GM23338 (cell line): ENCODE results near the gene TUBB1. TPM values are rescaled to one million over a fixed set of nuclear protein-coding genes. Genes with fewer than 3 reads are reported as not detected.
A peak's percentile ranks its signal among the peaks of the same experiment; 100 is the strongest.

ENCODE experiments used
- ATAC-seq: fragments of 200-7000 bp; cut with Tn5 transposase; 3 replicates; pipeline ENCODE4 v1.9.1; 2020
- DNase-seq: peaks from one replicate; pipeline ENCODE4 v3.0.0-alpha.2; 2015; ENCODE audit warnings: low spot score
- H2AFZ ChIP-seq: fragments of 200-600 bp; sonication (generic); 2 replicates; pipeline ENCODE4 v1.8.0; 2016; ENCODE audit warnings: antibody characterized with exemption, mild to moderate bottlenecking, moderate library complexity
- H3F3A ChIP-seq: fragments of 200-600 bp; sonication (generic); replicated peaks from 2 replicates; pipeline ENCODE4 v1.8.0; 2017; ENCODE audit warnings: antibody characterized with exemption, mixed run types, low read depth
- H3K27ac ChIP-seq: fragments of 200-600 bp; sonication (generic); 2 replicates; pipeline ENCODE4 v1.6.1; 2016; ENCODE audit warnings: low read depth
- H3K27me3 ChIP-seq: fragments of 200-600 bp; sonication (generic); 2 replicates; pipeline ENCODE4 v1.8.0; 2016; ENCODE audit warnings: mild to moderate bottlenecking, mixed run types, moderate library complexity; ENCODE audit not compliant: insufficient read depth
- H3K36me3 ChIP-seq: fragments of 200-600 bp; sonication (generic); 2 replicates; pipeline ENCODE4 v1.8.0; 2016; ENCODE audit warnings: mild to moderate bottlenecking; ENCODE audit not compliant: insufficient read depth
- H3K4me1 ChIP-seq: fragments of 200-600 bp; sonication (generic); 2 replicates; pipeline ENCODE4 v1.8.0; 2016; ENCODE audit warnings: mild to moderate bottlenecking, moderate library complexity; ENCODE audit not compliant: insufficient read depth
- H3K4me2 ChIP-seq: fragments of 200-600 bp; sonication (generic); 2 replicates; pipeline ENCODE4 v1.7.1; 2017; ENCODE audit warnings: mixed run types
- H3K4me3 ChIP-seq: fragments of 200-600 bp; sonication (generic); 2 replicates; pipeline ENCODE4 v1.6.1; 2016; ENCODE audit warnings: mixed run types
- H3K79me2 ChIP-seq: fragments of 200-600 bp; sonication (generic); replicated peaks from 2 replicates; pipeline ENCODE4 v1.8.0; 2017; ENCODE audit warnings: mild to moderate bottlenecking; ENCODE audit not compliant: insufficient read depth
- H3K9me2 ChIP-seq: fragments of 200-600 bp; sonication (generic); 2 replicates; pipeline ENCODE4 v1.8.0; 2017; ENCODE audit not compliant: insufficient read depth
- H4K20me1 ChIP-seq: fragments of 200-600 bp; sonication (generic); replicated peaks from 2 replicates; pipeline ENCODE4 v1.8.0; 2017; ENCODE audit warnings: mild to moderate bottlenecking; ENCODE audit not compliant: insufficient read depth
- H3K27ac Mint-ChIP-seq: 2 replicates; pipeline ENCODE4 v1.8.0; 2020; ENCODE audit warnings: inconsistent platforms, mild to moderate bottlenecking, moderate library complexity, mixed read lengths
- H3K27me3 Mint-ChIP-seq: 3 replicates; pipeline ENCODE4 v1.8.0; 2022; ENCODE audit warnings: low read depth, mild to moderate bottlenecking, moderate library complexity, mixed read lengths, inconsistent platforms; ENCODE audit not compliant: insufficient read depth, poor library complexity
- H3K36me3 Mint-ChIP-seq: 3 replicates; pipeline ENCODE4 v1.8.0; 2021; ENCODE audit warnings: low read depth, mild to moderate bottlenecking, inconsistent platforms, moderate library complexity, mixed read lengths
- H3K4me1 Mint-ChIP-seq: 3 replicates; pipeline ENCODE4 v1.8.0; 2020; ENCODE audit warnings: mild to moderate bottlenecking, inconsistent platforms, mixed read lengths
- H3K4me3 Mint-ChIP-seq: 3 replicates; pipeline ENCODE4 v1.8.0; 2021; ENCODE audit warnings: moderate library complexity, mild to moderate bottlenecking, inconsistent platforms, mixed read lengths
- H3K9me3 Mint-ChIP-seq: 3 replicates; pipeline ENCODE4 v1.8.0; 2020; ENCODE audit warnings: moderate library complexity, mild to moderate bottlenecking, inconsistent platforms, mixed read lengths
- CREB1 ChIP-seq: fragments of 250-450 bp; sonication (Bioruptor Pico); IDR thresholded peaks from 2 replicates; pipeline ENCODE4 v1.5.0; 2020; ENCODE audit warnings: low read depth, mild to moderate bottlenecking, moderate library complexity
- CTCF ChIP-seq, 2 experiments: fragments of 200-600 bp in 1 of 2; sonication (generic) in 1 of 2; conservative IDR thresholded peaks; 2 replicates each; pipeline versions ENCODE4 v1.5.1 to v1.6.1; 2016 to 2017; ENCODE audit warnings: antibody characterized with exemption in 2 of 2, low read depth in 2 of 2, mild to moderate bottlenecking in 2 of 2, moderate library complexity in 1 of 2
- ETS1 ChIP-seq: IDR thresholded peaks from 2 replicates; pipeline ENCODE4 v1.6.1; 2016; ENCODE audit warnings: antibody characterized with exemption
- EZH2 ChIP-seq: fragments of 200-600 bp; sonication (generic); IDR thresholded peaks from one replicate; pipeline ENCODE4 v1.8.0; 2017; ENCODE audit warnings: antibody characterized with exemption, mild to moderate bottlenecking, low read depth; ENCODE audit not compliant: unreplicated experiment
- EZH2phosphoT487 ChIP-seq: fragments of 200-600 bp; sonication (generic); IDR thresholded peaks from one replicate; pipeline ENCODE4 v1.8.1; 2018; ENCODE audit warnings: antibody characterized with exemption; ENCODE audit not compliant: unreplicated experiment
- JUNB ChIP-seq: IDR thresholded peaks from one replicate; pipeline ENCODE4 v1.6.1; 2016; ENCODE audit warnings: antibody characterized with exemption; ENCODE audit not compliant: unreplicated experiment
- NANOG ChIP-seq: IDR thresholded peaks from 2 replicates; pipeline ENCODE4 v1.6.1; 2016; ENCODE audit warnings: antibody characterized with exemption, borderline replicate concordance
- POLR2AphosphoS5 ChIP-seq: IDR thresholded peaks from 2 replicates; pipeline ENCODE4 v1.6.1; 2016; ENCODE audit warnings: antibody characterized with exemption, low read depth
- REST ChIP-seq: IDR thresholded peaks from one replicate; pipeline ENCODE4 v1.6.1; 2018; ENCODE audit warnings: antibody characterized with exemption; ENCODE audit not compliant: unreplicated experiment
- STAT1 ChIP-seq: IDR thresholded peaks from one replicate; pipeline ENCODE4 v1.6.1; 2016; ENCODE audit warnings: antibody characterized with exemption; ENCODE audit not compliant: unreplicated experiment
- ZNF114 ChIP-seq: fragments of 250-450 bp; sonication (Bioruptor Pico); IDR thresholded peaks from 2 replicates; pipeline ENCODE4 v1.5.0; 2020; ENCODE audit warnings: mild to moderate bottlenecking, moderate library complexity
- ZNF331 ChIP-seq: fragments of 250-450 bp; sonication (Bioruptor Pico); IDR thresholded peaks from 2 replicates; pipeline ENCODE4 v1.5.0; 2020; ENCODE audit warnings: low read depth, mild to moderate bottlenecking, moderate library complexity
- polyA plus RNA-seq: library from polyadenylated mRNA; unstranded; fragments of >200 nt; fragmentation: Nextera tagmentation; extraction: Ambion mirVana; gene quantifications from 2 replicates; pipeline ENCODE4 v1.2.1, GENCODE V29; 2016
- total RNA-seq: library from RNA; depleted of rRNA; stranded (reverse); fragments of >200 nt; shearing (Covaris generic); gene quantifications from 2 replicates; pipeline ENCODE4 v1.2.3, GENCODE V29; 2014
- TF ChIP-seq, protein P1 (sequence below): fragments of 250-450 bp; sonication (Bioruptor Pico); IDR thresholded peaks from 2 replicates; pipeline ENCODE4 v1.5.0; 2020; ENCODE audit warnings: mild to moderate bottlenecking, moderate library complexity

The TUBB1 gene
- total and polyA plus RNA-seq, 2 experiments from 2014 or later: not detected

GRCh38 chr20:59030911-59031563 is 11.8 kb downstream of the TUBB1 start:
- Histone ChIP-seq H2AFZ (no peak overlapping the region), H4K20me1 (peaks cover 43% of the 10 kb centered on the region), H3K36me3 (peaks cover 46% of the 10 kb centered on the region), H3K27ac (no peak overlapping the region), H3K79me2 (peaks cover 50% of the 10 kb centered on the region), H3K27me3 (0 out of 2 replicates have a peak, but pooled peaks cover 4% of the 10 kb centered on the region), H3K4me3 (peak overlapping the region; percentile 90), H3K4me1 (peaks cover 27% of the 10 kb centered on the region), H3K9me2 (no peaks in the 10 kb centered on the region), H3F3A (0 out of 2 replicates have a peak, but pooled peaks cover 5% of the 10 kb centered on the region), H3K4me2 (peak overlapping the region; percentile 88)
- H3K4me3 Mint-ChIP-seq: peak overlapping the region; percentile 93
- peaks cover 28% of the 10 kb centered on the region for H3K27me3 Mint-ChIP-seq
- H3K9me3 Mint-ChIP-seq: no peaks in the 10 kb centered on the region
- H3K27ac Mint-ChIP-seq: no peak overlapping the region
- no peak for DNase-seq
- peaks cover 25% of the 10 kb centered on the region for H3K4me1 Mint-ChIP-seq
- H3K36me3 Mint-ChIP-seq: peaks cover 68% of the 10 kb centered on the region
- TF ChIP-seq EZH2: no peak
- no peak for TF ChIP-seq JUNB
- TF ChIP-seq REST: no peak
- no peak for TF ChIP-seq ZNF331 (CRISPR knock-in tag)
- TF ChIP-seq, protein P1, sequence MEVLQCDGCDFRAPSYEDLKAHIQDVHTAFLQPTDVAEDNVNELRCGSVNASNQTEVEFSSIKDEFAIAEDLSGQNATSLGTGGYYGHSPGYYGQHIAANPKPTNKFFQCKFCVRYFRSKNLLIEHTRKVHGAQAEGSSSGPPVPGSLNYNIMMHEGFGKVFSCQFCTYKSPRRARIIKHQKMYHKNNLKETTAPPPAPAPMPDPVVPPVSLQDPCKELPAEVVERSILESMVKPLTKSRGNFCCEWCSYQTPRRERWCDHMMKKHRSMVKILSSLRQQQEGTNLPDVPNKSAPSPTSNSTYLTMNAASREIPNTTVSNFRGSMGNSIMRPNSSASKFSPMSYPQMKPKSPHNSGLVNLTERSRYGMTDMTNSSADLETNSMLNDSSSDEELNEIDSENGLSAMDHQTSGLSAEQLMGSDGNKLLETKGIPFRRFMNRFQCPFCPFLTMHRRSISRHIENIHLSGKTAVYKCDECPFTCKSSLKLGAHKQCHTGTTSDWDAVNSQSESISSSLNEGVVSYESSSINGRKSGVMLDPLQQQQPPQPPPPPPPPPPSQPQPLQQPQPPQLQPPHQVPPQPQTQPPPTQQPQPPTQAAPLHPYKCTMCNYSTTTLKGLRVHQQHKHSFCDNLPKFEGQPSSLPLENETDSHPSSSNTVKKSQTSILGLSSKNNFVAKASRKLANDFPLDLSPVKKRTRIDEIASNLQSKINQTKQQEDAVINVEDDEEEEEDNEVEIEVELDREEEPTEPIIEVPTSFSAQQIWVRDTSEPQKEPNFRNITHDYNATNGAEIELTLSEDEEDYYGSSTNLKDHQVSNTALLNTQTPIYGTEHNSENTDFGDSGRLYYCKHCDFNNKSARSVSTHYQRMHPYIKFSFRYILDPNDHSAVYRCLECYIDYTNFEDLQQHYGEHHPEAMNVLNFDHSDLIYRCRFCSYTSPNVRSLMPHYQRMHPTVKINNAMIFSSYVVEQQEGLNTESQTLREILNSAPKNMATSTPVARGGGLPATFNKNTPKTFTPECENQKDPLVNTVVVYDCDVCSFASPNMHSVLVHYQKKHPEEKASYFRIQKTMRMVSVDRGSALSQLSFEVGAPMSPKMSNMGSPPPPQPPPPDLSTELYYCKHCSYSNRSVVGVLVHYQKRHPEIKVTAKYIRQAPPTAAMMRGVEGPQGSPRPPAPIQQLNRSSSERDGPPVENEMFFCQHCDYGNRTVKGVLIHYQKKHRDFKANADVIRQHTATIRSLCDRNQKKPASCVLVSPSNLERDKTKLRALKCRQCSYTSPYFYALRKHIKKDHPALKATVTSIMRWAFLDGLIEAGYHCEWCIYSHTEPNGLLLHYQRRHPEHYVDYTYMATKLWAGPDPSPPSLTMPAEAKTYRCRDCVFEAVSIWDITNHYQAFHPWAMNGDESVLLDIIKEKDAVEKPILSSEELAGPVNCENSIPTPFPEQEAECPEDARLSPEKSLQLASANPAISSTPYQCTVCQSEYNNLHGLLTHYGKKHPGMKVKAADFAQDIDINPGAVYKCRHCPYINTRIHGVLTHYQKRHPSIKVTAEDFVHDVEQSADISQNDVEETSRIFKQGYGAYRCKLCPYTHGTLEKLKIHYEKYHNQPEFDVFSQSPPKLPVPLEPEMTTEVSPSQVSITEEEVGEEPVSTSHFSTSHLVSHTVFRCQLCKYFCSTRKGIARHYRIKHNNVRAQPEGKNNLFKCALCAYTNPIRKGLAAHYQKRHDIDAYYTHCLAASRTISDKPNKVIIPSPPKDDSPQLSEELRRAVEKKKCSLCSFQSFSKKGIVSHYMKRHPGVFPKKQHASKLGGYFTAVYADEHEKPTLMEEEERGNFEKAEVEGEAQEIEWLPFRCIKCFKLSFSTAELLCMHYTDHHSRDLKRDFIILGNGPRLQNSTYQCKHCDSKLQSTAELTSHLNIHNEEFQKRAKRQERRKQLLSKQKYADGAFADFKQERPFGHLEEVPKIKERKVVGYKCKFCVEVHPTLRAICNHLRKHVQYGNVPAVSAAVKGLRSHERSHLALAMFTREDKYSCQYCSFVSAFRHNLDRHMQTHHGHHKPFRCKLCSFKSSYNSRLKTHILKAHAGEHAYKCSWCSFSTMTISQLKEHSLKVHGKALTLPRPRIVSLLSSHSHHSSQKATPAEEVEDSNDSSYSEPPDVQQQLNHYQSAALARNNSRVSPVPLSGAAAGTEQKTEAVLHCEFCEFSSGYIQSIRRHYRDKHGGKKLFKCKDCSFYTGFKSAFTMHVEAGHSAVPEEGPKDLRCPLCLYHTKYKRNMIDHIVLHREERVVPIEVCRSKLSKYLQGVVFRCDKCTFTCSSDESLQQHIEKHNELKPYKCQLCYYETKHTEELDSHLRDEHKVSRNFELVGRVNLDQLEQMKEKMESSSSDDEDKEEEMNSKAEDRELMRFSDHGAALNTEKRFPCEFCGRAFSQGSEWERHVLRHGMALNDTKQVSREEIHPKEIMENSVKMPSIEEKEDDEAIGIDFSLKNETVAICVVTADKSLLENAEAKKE (CRISPR knock-in tag): no peak
- no peak for TF ChIP-seq CREB1 (CRISPR knock-in tag)
- TF ChIP-seq POLR2AphosphoS5: no peak
- TF ChIP-seq ETS1: no peak
- TF ChIP-seq NANOG: no peak
- TF ChIP-seq ZNF114 (CRISPR knock-in tag): no peak
- TF ChIP-seq EZH2phosphoT487: no peak
- TF ChIP-seq CTCF (conservative IDR thresholded peaks at IDR 0.05; ENCODE audit: low read depth in 2 of 2): no peak
- TF ChIP-seq STAT1: no peak
- ATAC-seq: no peak
